Thyroid gland (tissue), 4 donors: ENCODE data around the gene PTCD2.

Experiments
- CTCF ChIP-seq, 6 experiments: fragments of 200-600 bp in 3 of 6; fragments of 450-650 bp in 3 of 6; sonication (generic) in 3 of 6; IDR thresholded peaks; one replicate each; pipeline ENCODE4 v1.5.1; 2016 to 2019; ENCODE audit warnings: antibody characterized with exemption in 6 of 6, mild to moderate bottlenecking in 2 of 6, inconsistent platforms in 1 of 6, moderate library complexity in 1 of 6
- POLR2A ChIP-seq, 2 donors: fragments of 450-650 bp; IDR thresholded peaks; one replicate each; pipeline ENCODE4 v1.6.1; 2017; ENCODE audit warnings: antibody characterized with exemption in 2 of 2, mild to moderate bottlenecking in 2 of 2, moderate library complexity in 1 of 2

GRCh38 chr5:72377910-72378638, 57.9 kb downstream of the PTCD2 start:
- TF ChIP-seq CTCF (IDR thresholded peaks at IDR 0.05) (no peak), POLR2A (IDR thresholded peaks at IDR 0.05) (no peak)
